Coronary artery (tissue), 2 donors: ENCODE measurements around the gene HTRA2.
A peak's percentile ranks its signal among the peaks of the same experiment; 100 is the strongest.

Experiments
- DNase-seq: peaks from one replicate; pipeline ENCODE4 v3.0.0-alpha.2; 2017; ENCODE audit warnings: low spot score
- H3K27ac ChIP-seq, 2 donors: fragments of 200-600 bp; sonication (generic); one replicate each; pipeline ENCODE4 v1.5.1; 2016 to 2019
- H3K4me3 ChIP-seq: fragments of 200-600 bp; sonication (generic); 2 replicates; pipeline ENCODE4 v1.5.1; 2016; ENCODE audit warnings: mild to moderate bottlenecking, moderate library complexity
- TF ChIP-seq, protein P1 (sequence below): fragments of 200-600 bp; sonication (generic); IDR thresholded peaks from one replicate; pipeline ENCODE4 v1.5.1; 2019; ENCODE audit warnings: antibody characterized with exemption

The HTRA2 gene

DNA sequence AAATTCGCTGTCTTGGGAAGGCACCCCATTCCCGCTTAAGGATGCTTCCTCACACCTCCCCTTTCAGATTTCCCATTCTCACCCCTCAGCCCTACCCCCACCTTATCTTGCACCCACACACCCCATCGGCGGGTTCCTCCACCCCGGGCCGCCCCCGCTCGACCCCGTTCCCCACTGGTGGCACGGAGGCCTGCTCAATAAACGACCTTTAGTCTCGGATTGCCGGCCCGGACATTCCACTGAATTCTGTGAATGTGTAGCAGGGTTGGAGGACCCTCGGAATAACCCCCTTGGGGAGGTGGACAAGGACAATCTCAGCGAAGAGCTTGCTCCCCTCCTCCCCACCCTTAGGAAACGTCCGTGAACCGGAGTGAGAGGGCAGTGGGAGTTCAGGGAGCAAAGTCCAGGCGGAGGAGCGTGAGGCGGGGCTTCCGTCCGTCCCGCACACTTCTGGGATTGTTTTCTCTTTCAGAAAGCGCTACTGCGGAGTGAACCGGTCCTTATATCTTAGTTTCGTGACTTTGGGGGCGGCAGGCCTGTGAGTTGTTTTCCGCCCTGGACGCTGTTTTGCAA lies 27.5 kb upstream of the HTRA2 start:
- peak; percentile 68 for DNase-seq
- TF ChIP-seq, protein P1, sequence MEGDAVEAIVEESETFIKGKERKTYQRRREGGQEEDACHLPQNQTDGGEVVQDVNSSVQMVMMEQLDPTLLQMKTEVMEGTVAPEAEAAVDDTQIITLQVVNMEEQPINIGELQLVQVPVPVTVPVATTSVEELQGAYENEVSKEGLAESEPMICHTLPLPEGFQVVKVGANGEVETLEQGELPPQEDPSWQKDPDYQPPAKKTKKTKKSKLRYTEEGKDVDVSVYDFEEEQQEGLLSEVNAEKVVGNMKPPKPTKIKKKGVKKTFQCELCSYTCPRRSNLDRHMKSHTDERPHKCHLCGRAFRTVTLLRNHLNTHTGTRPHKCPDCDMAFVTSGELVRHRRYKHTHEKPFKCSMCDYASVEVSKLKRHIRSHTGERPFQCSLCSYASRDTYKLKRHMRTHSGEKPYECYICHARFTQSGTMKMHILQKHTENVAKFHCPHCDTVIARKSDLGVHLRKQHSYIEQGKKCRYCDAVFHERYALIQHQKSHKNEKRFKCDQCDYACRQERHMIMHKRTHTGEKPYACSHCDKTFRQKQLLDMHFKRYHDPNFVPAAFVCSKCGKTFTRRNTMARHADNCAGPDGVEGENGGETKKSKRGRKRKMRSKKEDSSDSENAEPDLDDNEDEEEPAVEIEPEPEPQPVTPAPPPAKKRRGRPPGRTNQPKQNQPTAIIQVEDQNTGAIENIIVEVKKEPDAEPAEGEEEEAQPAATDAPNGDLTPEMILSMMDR = no peak
- peak overlapping the region in 1 of 2 donors; percentile 80 for H3K27ac ChIP-seq

DNA sequence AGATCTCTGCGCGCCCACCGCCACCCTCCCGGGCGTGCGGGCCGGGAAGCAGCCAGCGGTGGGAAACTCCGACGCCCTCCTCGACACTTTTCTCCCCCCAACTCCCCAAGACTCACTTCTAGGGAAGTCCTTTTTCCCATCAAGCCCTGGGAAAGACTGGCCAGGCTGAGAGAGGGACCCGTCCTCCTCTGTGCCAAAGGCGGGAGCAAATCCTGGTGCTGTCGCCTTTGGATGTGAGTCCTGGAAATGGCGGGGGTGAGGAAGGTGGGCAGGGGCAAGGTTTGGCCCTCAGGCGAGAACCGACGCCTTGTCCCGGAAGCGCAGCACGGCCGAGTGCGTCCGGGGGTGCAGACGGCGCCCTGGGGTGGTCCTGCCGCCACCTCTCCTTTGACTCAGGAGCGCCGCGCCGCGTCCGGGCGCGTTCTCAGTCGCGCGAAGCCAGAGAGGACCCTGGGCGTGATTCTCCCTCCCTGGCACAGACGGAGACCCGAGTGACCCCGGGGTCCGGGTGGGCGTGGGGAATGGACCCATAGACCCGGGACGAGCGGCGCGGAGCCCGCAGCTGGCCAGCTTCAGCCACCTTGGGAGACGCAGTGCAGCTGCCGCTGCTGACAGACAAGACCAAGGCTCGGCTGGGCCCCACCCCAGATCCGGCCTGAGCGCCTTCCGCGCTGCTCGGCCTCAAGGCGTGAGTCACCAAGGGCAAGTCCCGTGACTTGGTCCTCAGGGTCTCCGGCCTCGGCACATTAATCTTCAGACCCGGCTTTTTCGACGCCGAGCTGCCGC lies 26.8 kb upstream of the HTRA2 start:
- peak overlapping the region; percentile 6 to 80 for H3K27ac ChIP-seq
- TF ChIP-seq, protein P1 = no peak
- peak overlapping the region; percentile 82 for H3K4me3 ChIP-seq
- peak; percentile 87 for DNase-seq

More for the DNA sequence above, 27.5 kb upstream of the HTRA2 start:
- peak overlapping the region; percentile 82 for H3K4me3 ChIP-seq

- TF ChIP-seq, protein P1 = no peak
- Histone ChIP-seq H3K4me3 (peak overlapping the region; percentile 82), H3K27ac (peak overlapping the region; percentile 6 to 80)
- no peak for DNase-seq
Observed at GRCh38 chr2:74503506-74504475, 25.9 kb upstream of the HTRA2 start.

- TF ChIP-seq, protein P1 = no peak
- no peak for DNase-seq
- Histone ChIP-seq H3K27ac (no peak overlapping the region), H3K4me3 (no peak overlapping the region)
Observed at GRCh38 chr2:74504591-74504990, 25.1 kb upstream of the HTRA2 start.

DNA sequence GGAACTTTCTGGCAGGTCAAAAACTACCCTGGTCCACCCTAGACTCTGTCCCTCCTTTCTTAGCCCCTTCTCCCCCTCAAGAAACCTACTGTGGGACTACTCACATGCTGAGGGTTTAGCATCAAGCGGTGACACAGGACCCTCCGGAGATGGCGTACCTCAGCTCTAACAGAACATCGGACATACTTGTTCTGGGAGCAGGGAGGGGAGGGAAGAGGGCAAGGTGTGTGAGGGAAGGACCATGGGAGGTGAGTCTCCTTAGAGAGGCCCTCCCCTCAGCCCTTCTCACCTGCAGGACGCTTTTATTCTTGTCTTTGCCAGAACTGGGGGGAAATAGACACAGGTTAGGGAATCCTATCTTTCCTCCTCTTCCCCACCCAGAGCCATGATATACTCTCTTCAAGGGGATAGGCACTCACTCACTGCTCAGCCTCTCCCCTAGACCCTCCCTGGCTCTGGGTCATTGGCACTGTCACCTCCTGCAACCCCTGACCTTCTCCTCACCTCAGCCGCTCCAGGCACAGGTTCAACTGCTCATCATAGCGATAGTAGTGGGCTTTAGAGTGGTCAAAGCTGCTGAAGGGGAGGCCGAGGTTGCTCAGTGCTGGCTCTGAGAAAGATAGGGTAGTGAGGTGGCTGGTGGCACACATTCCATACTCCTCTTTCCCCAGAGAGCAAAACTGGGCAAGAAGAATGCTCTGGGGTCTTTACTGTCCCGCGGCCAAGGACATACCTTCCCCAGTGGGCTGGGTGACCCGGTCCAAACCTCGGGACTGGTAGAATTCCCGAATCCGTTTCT lies 24.1 kb upstream of the HTRA2 start:
- DNase-seq = no peak
- Histone ChIP-seq H3K27ac (no peak overlapping the region), H3K4me3 (peak overlapping the region; percentile 22)
- TF ChIP-seq, protein P1 = no peak
